Endometrial microvascular endothelial cells (primary cell): Measurements from ENCODE around the gene CFAP157. TPM values are rescaled to one million over a fixed set of nuclear protein-coding genes. Genes with fewer than 3 reads are reported as not detected.

Experiments
- in situ Hi-C: cut with HindIII; loops from 2 replicates; pipeline ENCODE4 v1.10.0; 2017; ENCODE audit warnings: low sequenced_read_pairs, low pct_unique_long_range_greater_than_20kb; ENCODE audit errors: inconsistent ontology term
- total RNA-seq: library from RNA; depleted of rRNA; stranded (reverse); fragments of >200 nt; gene quantifications from one replicate; pipeline ENCODE4 v1.2.3, GENCODE V29; 2015; ENCODE audit errors: inconsistent ontology term

CFAP157 gene
- total RNA-seq, 1 donor from 2014 or later, result not detected

GRCh38 chr9:127711831-127712274 is 5.1 kb downstream of the CFAP157 start:
- in situ Hi-C loops, result no loop called here

GRCh38 chr9:127712371-127712770 is 5.6 kb downstream of the CFAP157 start:
- in situ Hi-C loops, result no loop called here

- in situ Hi-C loops, result no loop called here
These were observed 6.1 kb downstream of the CFAP157 start for GRCh38 chr9:127712867-127713266.

- in situ Hi-C loops, result no loop called here
These were observed 7.4 kb downstream of the CFAP157 start for GRCh38 chr9:127714020-127714750.

GRCh38 chr9:127714951-127715469 is 8.2 kb downstream of the CFAP157 start:
- in situ Hi-C loops, result no loop called here

- in situ Hi-C loops, result no loop called here
These were observed 8.9 kb downstream of the CFAP157 start, which contains the start of the genes PTRH1 and TTC16 for GRCh38 chr9:127715470-127716337. PTRH1 (minus strand) TSS chr9:127715663; CDS start chr9:127715639, 24 bp downstream. TTC16 (plus strand) TSS chr9:127716079; CDS start chr9:127716146, 67 bp downstream.

- in situ Hi-C loops, result no loop called here
These were observed 9.6 kb downstream of the CFAP157 start for GRCh38 chr9:127716412-127716811.

GRCh38 chr9:127717766-127718165 is 11.0 kb downstream of the CFAP157 start:
- in situ Hi-C loops, result no loop called here

- in situ Hi-C loops, result no loop called here
These were observed 13.5 kb downstream of the CFAP157 start for GRCh38 chr9:127720031-127720864.

- in situ Hi-C loops, result no loop called here
These were observed 14.1 kb downstream of the CFAP157 start for GRCh38 chr9:127720865-127721227.

GRCh38 chr9:127721391-127721821 is 14.6 kb downstream of the CFAP157 start:
- in situ Hi-C loops, result no loop called here

- in situ Hi-C loops, result no loop called here
These were observed 15.4 kb downstream of the CFAP157 start for GRCh38 chr9:127722055-127722745.

GRCh38 chr9:127723013-127723412 is 16.2 kb downstream of the CFAP157 start:
- in situ Hi-C loops, result no loop called here

GRCh38 chr9:127723444-127723843 is 16.7 kb downstream of the CFAP157 start:
- in situ Hi-C loops, result no loop called here

- in situ Hi-C loops, result no loop called here
These were observed 17.2 kb downstream of the CFAP157 start for GRCh38 chr9:127724012-127724411.

GRCh38 chr9:127726871-127727270 is 20.1 kb downstream of the CFAP157 start:
- in situ Hi-C loops, result no loop called here

GRCh38 chr9:127728808-127729207 is 22.0 kb downstream of the CFAP157 start:
- in situ Hi-C loops, result no loop called here

- in situ Hi-C loops, result no loop called here
These were observed 22.9 kb downstream of the CFAP157 start for GRCh38 chr9:127729522-127730256.
